K562 (cell line): ENCODE data around the gene CARD11. TPM values are rescaled to one million over a fixed set of nuclear protein-coding genes. Genes with fewer than 3 reads are reported as not detected.
A peak's percentile ranks its signal among the peaks of the same experiment; 100 is the strongest.

Experiments
- CGGBP1 ChIP-seq: fragments of 250-450 bp; sonication (Bioruptor Pico); IDR thresholded peaks from 2 replicates; pipeline ENCODE4 v1.9.0; 2021; ENCODE audit warnings: mild to moderate bottlenecking
- CSDE1 ChIP-seq, 2 experiments: fragments of 450-650 bp; IDR thresholded peaks; 2 replicates each; pipeline ENCODE4 v1.6.1; 2016; ENCODE audit warnings: mild to moderate bottlenecking in 1 of 2
- CTBP1 ChIP-seq: fragments of 450-650 bp; IDR thresholded peaks from 2 replicates; pipeline ENCODE4 v1.6.1; 2016; ENCODE audit warnings: borderline replicate concordance
- DPF2 ChIP-seq: fragments of 450-650 bp; IDR thresholded peaks from 2 replicates; pipeline ENCODE4 v1.6.1; 2016
- GTF2B ChIP-seq: IDR thresholded peaks from 2 replicates; pipeline ENCODE4 v1.6.1; 2011; ENCODE audit not compliant: insufficient read length; ENCODE audit errors: extremely low read depth
- RBFOX2 ChIP-seq: fragments of 200-400 bp; formaldehyde crosslinking; IDR thresholded peaks from 2 replicates; pipeline ENCODE4 v1.6.1; 2017; ENCODE audit warnings: low read depth, mild to moderate bottlenecking, low read length, moderate library complexity
- SAFB2 ChIP-seq: fragments of 200-400 bp; formaldehyde crosslinking; IDR thresholded peaks from 2 replicates; pipeline ENCODE4 v1.6.1; 2018; ENCODE audit warnings: borderline replicate concordance, low read length, low read depth, moderate library complexity; ENCODE audit not compliant: severe bottlenecking
- SIN3A ChIP-seq, 2 experiments: fragments of 150-350 bp in 1 of 2; IDR thresholded peaks; 2 replicates each; pipeline ENCODE4 v1.6.1; 2011 to 2016; ENCODE audit warnings: borderline replicate concordance in 2 of 2, low read depth in 2 of 2, low read length in 2 of 2, mild to moderate bottlenecking in 2 of 2, moderate library complexity in 2 of 2; ENCODE audit not compliant: control insufficient read depth in 1 of 2
- SLC30A9 ChIP-seq: fragments of 250-450 bp; sonication (Bioruptor Pico); IDR thresholded peaks from 2 replicates; pipeline ENCODE4 v1.8.0; 2022; ENCODE audit warnings: mild to moderate bottlenecking, moderate library complexity
- STAT5A ChIP-seq: IDR thresholded peaks from 2 replicates; pipeline ENCODE4 v1.6.1; 2012; ENCODE audit warnings: low read length, inconsistent platforms, borderline replicate concordance
- TEAD2 ChIP-seq: fragments of 450-650 bp; IDR thresholded peaks from 2 replicates; pipeline ENCODE4 v1.6.1; 2016; ENCODE audit warnings: missing genetic modification characterization, control low read depth, missing compliant biosample characterization
- THRB ChIP-seq: fragments of 450-650 bp; formaldehyde crosslinking; conservative IDR thresholded peaks from 2 replicates; pipeline ENCODE4 v1.4.0; 2022; ENCODE audit warnings: mild to moderate bottlenecking, missing genetic modification characterization
- ZBTB7A ChIP-seq: IDR thresholded peaks from 2 replicates; pipeline ENCODE4 v1.6.1; 2011; ENCODE audit warnings: low read depth, mild to moderate bottlenecking, low read length, moderate library complexity, borderline replicate concordance; ENCODE audit not compliant: control insufficient read depth
- ZEB2 ChIP-seq: fragments of 450-650 bp; IDR thresholded peaks from 2 replicates; pipeline ENCODE4 v1.6.1; 2016
- ZFP36 ChIP-seq: fragments of 150-350 bp; IDR thresholded peaks from 2 replicates; pipeline ENCODE4 v1.6.1; 2018; ENCODE audit warnings: low read length, low read depth; ENCODE audit not compliant: partially characterized antibody
- ZNF324 ChIP-seq: fragments of 250-450 bp; sonication (Bioruptor Pico); IDR thresholded peaks from 2 replicates; pipeline ENCODE4 v1.4.0; 2020; ENCODE audit warnings: mild to moderate bottlenecking
- ZNF79 ChIP-seq: fragments of 250-450 bp; sonication (Bioruptor Pico); IDR thresholded peaks from 2 replicates; pipeline ENCODE4 v1.4.0; 2020; ENCODE audit warnings: low read depth, mild to moderate bottlenecking, moderate library complexity
- polyA plus RNA-seq, 8 experiments: library from polyadenylated mRNA; depleted of rRNA in 4 of 8; stranded (reverse) in 5 of 8; unstranded in 3 of 8; fragments of >200 nt; fragmentation: Nextera tagmentation in 2 of 8; fragmentation: Illumina TruSeq in 1 of 8; extraction: Ambion mirVana in 2 of 8; extraction: Trizol in 1 of 8; gene quantifications; 2 replicates each; pipeline versions ENCODE4 v1.2.1 to v1.2.3, GENCODE V29; 2011 to 2014; ENCODE audit warnings: inconsistent platforms in 1 of 8, missing spikeins in 1 of 8
- total RNA-seq, 7 experiments: library from RNA; depleted of rRNA in 6 of 7; stranded (reverse); fragments of >200 nt in 6 of 7; fragmentation: Illumina TruSeq in 2 of 7; extraction: Trizol in 2 of 7; gene quantifications; 2 replicates each; pipeline versions ENCODE4 v1.2.1 to v1.2.3, GENCODE V29; 2011 to 2021; ENCODE audit warnings: low replicate concordance in 1 of 7
- TF ChIP-seq, protein P1 (sequence below): sonication (generic); formaldehyde crosslinking; IDR thresholded peaks from 2 replicates; pipeline ENCODE4 v1.8.0; 2022; ENCODE audit warnings: missing genetic modification reagents, mild to moderate bottlenecking, moderate library complexity, borderline replicate concordance
- TF ChIP-seq, protein P2 (sequence below), 2 experiments: fragments of 450-650 bp; IDR thresholded peaks; 2 replicates each; pipeline ENCODE4 v1.6.1; 2018; ENCODE audit warnings: mild to moderate bottlenecking in 2 of 2, low read depth in 1 of 2; ENCODE audit not compliant: partially characterized antibody in 2 of 2

CARD11 gene
- total and polyA plus RNA-seq, 9 of the 15 experiments (the other 6 are each of a cell fraction or from before 2014, with no cell fraction given) = 0.07 to 12.8 (median 5.7) TPM

DNA sequence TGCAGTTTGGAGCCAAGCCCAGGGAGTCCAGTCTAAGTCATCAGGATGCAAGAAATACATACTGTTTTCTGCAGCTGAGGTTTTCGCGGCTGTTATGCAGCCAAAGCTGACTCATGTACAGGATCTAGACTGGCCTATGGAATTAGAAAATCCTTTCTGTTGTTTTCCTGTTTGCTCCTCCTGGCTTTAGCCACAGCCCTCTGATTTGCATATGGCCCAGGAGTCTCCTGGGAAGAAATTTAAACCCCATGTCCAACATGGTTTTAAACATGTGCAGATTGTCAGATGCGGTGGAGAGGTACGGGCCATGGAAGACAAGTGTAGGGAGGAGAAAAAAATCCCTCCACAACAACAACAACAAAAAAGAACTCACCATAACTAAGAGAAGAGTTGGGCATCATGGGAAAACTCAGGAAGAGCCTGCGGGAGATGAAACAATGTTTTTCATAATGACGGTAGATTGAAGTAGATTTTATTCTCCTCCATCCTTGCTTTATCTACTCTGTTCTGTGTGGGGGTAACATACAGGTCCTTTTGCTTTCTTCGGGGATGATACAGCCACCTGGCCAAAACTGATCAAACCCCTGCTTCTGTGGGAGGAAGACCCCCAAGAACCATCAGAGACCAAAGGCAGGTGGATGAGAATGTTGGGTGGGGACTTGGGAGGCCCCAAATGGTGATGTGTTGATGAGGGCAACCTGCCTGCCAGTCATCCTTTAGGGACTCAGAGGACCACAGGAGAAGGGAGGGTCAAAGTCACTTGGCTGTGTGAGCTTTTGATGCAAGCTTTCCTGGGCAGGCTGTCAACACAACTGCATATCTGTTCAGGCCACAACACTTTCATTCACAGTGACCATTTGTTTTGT lies 169.7 kb downstream of the CARD11 start (continued):
- TF ChIP-seq, protein P1, sequence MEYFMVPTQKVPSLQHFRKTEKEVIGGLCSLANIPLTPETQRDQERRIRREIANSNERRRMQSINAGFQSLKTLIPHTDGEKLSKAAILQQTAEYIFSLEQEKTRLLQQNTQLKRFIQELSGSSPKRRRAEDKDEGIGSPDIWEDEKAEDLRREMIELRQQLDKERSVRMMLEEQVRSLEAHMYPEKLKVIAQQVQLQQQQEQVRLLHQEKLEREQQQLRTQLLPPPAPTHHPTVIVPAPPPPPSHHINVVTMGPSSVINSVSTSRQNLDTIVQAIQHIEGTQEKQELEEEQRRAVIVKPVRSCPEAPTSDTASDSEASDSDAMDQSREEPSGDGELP (CRISPR knock-in tag) = 0 out of 2 replicates have a peak, but pooled peaks have one; percentile 21
- TF ChIP-seq SAFB2 (no peak), ZBTB7A (peak; percentile 91), DPF2 (no peak), CTBP1 (peak; percentile 39; the same call in 1 of the 2 replicates), SIN3A (IDR thresholded peaks at IDR 0.05; ENCODE audit: borderline replicate concordance in 2 of 2, control insufficient read depth in 1 of 2, low read depth in 2 of 2, low read length in 2 of 2) (peak in 1 of 2 experiments; percentile 36; a peak in 1 of 4 replicates), THRB (CRISPR knock-in tag) (0 out of 2 replicates have a peak, but pooled peaks have one; percentile 22), GTF2B (peak; percentile 89), ZFP36 (no peak), CGGBP1 (CRISPR knock-in tag) (peak; percentile 86), RBFOX2 (peak; percentile 70), ZEB2 (0 out of 2 replicates have a peak, but pooled peaks have one; percentile 42), SLC30A9 (CRISPR knock-in tag) (no peak), ZNF324 (no peak), STAT5A (0 out of 2 replicates have a peak, but pooled peaks have one; percentile 36), CSDE1 (IDR thresholded peaks at IDR 0.05) (peak in 1 of 2 experiments; percentile 61; a peak in 2 of 4 replicates), ZNF79 (no peak), TEAD2 (tag) (no peak)
- TF ChIP-seq, protein P2, sequence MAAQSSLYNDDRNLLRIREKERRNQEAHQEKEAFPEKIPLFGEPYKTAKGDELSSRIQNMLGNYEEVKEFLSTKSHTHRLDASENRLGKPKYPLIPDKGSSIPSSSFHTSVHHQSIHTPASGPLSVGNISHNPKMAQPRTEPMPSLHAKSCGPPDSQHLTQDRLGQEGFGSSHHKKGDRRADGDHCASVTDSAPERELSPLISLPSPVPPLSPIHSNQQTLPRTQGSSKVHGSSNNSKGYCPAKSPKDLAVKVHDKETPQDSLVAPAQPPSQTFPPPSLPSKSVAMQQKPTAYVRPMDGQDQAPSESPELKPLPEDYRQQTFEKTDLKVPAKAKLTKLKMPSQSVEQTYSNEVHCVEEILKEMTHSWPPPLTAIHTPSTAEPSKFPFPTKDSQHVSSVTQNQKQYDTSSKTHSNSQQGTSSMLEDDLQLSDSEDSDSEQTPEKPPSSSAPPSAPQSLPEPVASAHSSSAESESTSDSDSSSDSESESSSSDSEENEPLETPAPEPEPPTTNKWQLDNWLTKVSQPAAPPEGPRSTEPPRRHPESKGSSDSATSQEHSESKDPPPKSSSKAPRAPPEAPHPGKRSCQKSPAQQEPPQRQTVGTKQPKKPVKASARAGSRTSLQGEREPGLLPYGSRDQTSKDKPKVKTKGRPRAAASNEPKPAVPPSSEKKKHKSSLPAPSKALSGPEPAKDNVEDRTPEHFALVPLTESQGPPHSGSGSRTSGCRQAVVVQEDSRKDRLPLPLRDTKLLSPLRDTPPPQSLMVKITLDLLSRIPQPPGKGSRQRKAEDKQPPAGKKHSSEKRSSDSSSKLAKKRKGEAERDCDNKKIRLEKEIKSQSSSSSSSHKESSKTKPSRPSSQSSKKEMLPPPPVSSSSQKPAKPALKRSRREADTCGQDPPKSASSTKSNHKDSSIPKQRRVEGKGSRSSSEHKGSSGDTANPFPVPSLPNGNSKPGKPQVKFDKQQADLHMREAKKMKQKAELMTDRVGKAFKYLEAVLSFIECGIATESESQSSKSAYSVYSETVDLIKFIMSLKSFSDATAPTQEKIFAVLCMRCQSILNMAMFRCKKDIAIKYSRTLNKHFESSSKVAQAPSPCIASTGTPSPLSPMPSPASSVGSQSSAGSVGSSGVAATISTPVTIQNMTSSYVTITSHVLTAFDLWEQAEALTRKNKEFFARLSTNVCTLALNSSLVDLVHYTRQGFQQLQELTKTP (IDR thresholded peaks at IDR 0.05; ENCODE audit: low read depth in 1 of 2, partially characterized antibody in 2 of 2) = peak in 1 of 2 experiments; percentile 85
